Activated naive CD4-positive, alpha-beta T cell treated with anti-CD3 and anti-CD28 coated beads for 36 hours (primary cell): ENCODE results near the gene TBC1D4. TPM values are rescaled to one million over a fixed set of nuclear protein-coding genes. Genes with fewer than 3 reads are reported as not detected.

Experiments used
- CTCF ChIA-PET: fragments of 350-600 bp; sonication (Branson Sonifier 250); formaldehyde crosslinking; loops from one replicate; lab custom pipeline; 2021; ENCODE audit warnings: antibody characterized with exemption; lab: Charles Lee
- DNase-seq: peaks from one replicate; pipeline ENCODE4 v3.0.0-alpha.2; 2020
- H3K27ac Mint-ChIP-seq: one replicate; pipeline ENCODE4 v1.8.0; 2021; ENCODE audit warnings: mild to moderate bottlenecking, mixed read lengths
- H3K27me3 Mint-ChIP-seq: one replicate; pipeline ENCODE4 v1.8.0; 2021; ENCODE audit warnings: low read depth, mixed read lengths
- H3K36me3 Mint-ChIP-seq: one replicate; pipeline ENCODE4 v1.8.0; 2021; ENCODE audit warnings: low read depth, mixed read lengths
- H3K4me1 Mint-ChIP-seq: one replicate; pipeline ENCODE4 v1.8.0; 2021; ENCODE audit warnings: low read depth, mixed read lengths
- H3K4me3 Mint-ChIP-seq: one replicate; pipeline ENCODE4 v1.8.0; 2021; ENCODE audit warnings: mild to moderate bottlenecking, moderate library complexity, mixed read lengths
- H3K9me3 Mint-ChIP-seq: one replicate; pipeline ENCODE4 v1.8.0; 2021; ENCODE audit warnings: mixed read lengths
- intact Hi-C: fragments of 100-400 bp; cut with micrococcal nuclease; formaldehyde crosslinking; loops from one replicate; pipeline ENCODE4 v1.15.1; 2023
- total RNA-seq, 2 experiments: library from RNA; stranded (reverse); gene quantifications; one replicate each; pipeline ENCODE4 v1.2.3, GENCODE V29; 2021

Gene TBC1D4
- total RNA-seq, 2 experiments from 2014 or later = 13.4 to 19.7 TPM

DNA sequence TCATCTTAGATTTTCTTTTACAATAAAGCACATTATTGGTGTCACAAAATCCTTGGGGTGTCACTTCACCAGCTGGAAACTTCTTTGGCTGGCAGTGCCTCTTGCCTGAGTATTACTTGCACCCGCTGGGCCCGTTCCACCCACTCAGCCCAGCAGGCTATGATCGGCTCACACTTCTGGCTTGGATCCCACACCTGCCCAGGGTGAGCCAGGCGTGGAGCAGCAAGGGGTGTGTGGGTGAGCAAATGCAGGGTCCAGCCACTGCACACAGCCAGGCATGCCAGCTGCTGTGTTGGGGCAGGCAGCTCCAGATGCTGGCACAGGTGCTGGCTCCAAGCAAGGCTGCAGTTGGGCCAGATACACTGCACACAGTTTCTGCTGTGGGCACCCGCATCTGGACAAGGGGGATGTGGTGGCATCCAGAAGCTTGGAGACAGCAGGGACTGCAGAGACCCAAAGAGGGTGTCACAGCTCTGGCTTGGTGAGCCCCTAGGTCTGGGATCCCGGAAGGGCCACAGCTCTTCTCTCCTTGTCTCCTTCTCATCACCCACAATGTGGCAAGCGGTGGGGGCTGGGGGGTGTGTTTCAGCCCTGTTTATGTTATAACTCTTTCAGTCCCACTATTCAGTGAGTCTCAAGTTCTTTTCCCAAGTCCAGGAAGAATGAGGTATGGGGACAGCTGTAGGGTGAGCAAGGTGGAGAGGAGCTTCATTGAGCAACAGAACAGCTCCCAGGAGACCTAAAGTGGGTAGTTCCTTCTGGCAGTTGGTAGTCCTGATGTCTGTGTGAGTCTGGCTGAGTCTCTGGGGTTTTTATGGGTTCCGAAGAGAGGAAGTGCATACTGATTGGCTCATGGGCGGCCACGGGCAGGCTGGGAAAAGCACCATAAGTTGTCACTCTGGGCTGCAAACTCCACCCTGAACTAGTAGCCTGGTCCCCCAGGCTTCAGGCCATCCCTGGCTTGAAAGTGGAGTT, 25.3 kb upstream of the TBC1D4 start:
- DNase-seq = no peak
- no peaks in the 10 kb centered on the region for H3K36me3 Mint-ChIP-seq
- CTCF ChIA-PET = interaction anchor here (0.8 kb wide), 1 partner anchor 25 kb away, joined by 3 read pairs; the partner anchor contains the start of gene TBC1D4
- H3K4me1 Mint-ChIP-seq = no peaks in the 10 kb centered on the region
- intact Hi-C loops = no loop called here
- H3K9me3 Mint-ChIP-seq = no peaks in the 10 kb centered on the region
- no peak overlapping the region for H3K4me3 Mint-ChIP-seq
- H3K27ac Mint-ChIP-seq = no peak overlapping the region
- no peaks in the 10 kb centered on the region for H3K27me3 Mint-ChIP-seq

DNA sequence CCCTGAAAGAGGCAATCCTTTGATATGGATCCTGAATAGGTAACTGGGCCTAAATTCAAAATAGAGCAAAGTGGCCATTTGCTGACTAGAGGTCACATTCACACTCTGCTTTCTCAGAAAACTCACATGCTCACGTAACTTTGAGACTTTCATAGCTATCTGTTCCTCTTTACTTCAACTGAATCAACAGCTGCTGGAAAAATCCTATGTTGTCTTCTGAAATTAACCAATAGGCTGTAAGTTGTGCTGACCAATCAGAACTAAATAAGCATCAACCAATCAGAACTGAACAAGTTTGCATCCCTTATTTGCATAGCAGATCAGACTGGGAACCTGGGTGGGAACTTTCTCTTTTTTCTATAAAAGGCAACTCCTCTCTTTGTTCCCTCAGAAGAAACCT, 24.0 kb upstream of the TBC1D4 start:
- no peaks in the 10 kb centered on the region for H3K36me3 Mint-ChIP-seq
- no peak overlapping the region for H3K4me3 Mint-ChIP-seq
- CTCF ChIA-PET = no interaction called here
- H3K27ac Mint-ChIP-seq = no peak overlapping the region
- H3K27me3 Mint-ChIP-seq = no peaks in the 10 kb centered on the region
- no peaks in the 10 kb centered on the region for H3K4me1 Mint-ChIP-seq
- DNase-seq = no peak
- H3K9me3 Mint-ChIP-seq = no peaks in the 10 kb centered on the region
- intact Hi-C loops = no loop called here

- intact Hi-C loops = no loop called here
- Mint-ChIP-seq H3K27ac (no peak overlapping the region), H3K9me3 (no peaks in the 10 kb centered on the region), H3K4me3 (no peak overlapping the region), H3K4me1 (no peaks in the 10 kb centered on the region), H3K27me3 (no peaks in the 10 kb centered on the region), H3K36me3 (no peaks in the 10 kb centered on the region)
- no peak for DNase-seq
- CTCF ChIA-PET = interaction anchor here (0.6 kb wide), 1 partner anchor 147 kb away, joined by 3 read pairs; no protein-coding TSS in a partner anchor
Observed at GRCh38 chr13:75505327-75505726, 23.4 kb upstream of the TBC1D4 start.

DNA sequence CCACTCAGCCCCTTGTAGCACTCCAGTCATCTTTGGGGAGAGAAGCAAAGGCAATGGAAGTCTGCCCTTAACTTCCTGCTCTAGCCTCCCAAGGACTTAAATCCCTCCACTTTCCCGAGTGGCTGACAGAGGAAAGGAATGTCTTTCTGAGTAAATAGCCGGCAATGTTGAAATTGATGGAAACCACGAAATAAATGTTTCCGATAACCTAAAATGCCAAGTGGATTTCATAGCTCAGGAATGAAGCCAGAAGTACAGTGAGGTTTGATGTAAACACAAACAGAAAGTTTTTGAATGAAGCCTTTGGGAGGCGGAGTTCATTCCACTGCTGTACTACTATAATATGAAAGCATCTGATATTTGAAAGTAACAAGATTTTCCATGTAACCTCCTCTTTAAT, 14.0 kb upstream of the TBC1D4 start:
- CTCF ChIA-PET = no interaction called here
- no peak for DNase-seq
- Mint-ChIP-seq H3K9me3 (no peaks in the 10 kb centered on the region), H3K27me3 (peaks cover 15% of the 10 kb centered on the region), H3K36me3 (no peaks in the 10 kb centered on the region), H3K4me3 (no peak overlapping the region), H3K27ac (no peak overlapping the region), H3K4me1 (no peaks in the 10 kb centered on the region)
- intact Hi-C loops = no loop called here

- Mint-ChIP-seq H3K27ac (no peak overlapping the region), H3K4me1 (no peaks in the 10 kb centered on the region), H3K9me3 (no peaks in the 10 kb centered on the region), H3K36me3 (no peaks in the 10 kb centered on the region), H3K4me3 (no peak overlapping the region), H3K27me3 (peaks cover 21% of the 10 kb centered on the region)
- no peak for DNase-seq
- intact Hi-C loops = no loop called here
- CTCF ChIA-PET = interaction anchor here (1.8 kb wide), 1 partner anchor 9 kb away, joined by 4 read pairs; no protein-coding TSS in a partner anchor
Observed at GRCh38 chr13:75494491-75494890, 12.5 kb upstream of the TBC1D4 start.

DNA sequence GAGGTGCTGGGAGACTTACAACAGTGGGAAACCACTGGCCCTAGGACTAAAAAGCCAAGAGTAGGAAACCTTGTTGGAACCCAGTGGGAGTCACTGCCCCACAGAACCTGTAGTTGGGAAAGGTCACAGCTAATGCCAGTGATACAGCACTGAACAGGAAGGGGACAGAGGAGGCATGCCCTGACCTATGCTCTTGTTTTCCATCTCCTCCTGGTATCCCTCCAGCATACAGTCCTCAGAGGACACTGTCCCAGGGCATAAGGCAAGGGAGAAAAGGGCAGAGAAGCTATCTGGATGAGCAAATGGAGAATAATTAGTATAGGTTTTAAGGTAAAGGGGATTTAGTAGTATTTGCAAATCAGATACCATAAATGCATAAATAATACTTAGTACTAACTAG, 11.2 kb upstream of the TBC1D4 start:
- no peak overlapping the region for H3K27ac Mint-ChIP-seq
- CTCF ChIA-PET = interaction anchor here (1.4 kb wide), 1 partner anchor 8 kb away, joined by 3 read pairs; no protein-coding TSS in a partner anchor
- H3K27me3 Mint-ChIP-seq = peaks cover 17% of the 10 kb centered on the region
- no peaks in the 10 kb centered on the region for H3K9me3 Mint-ChIP-seq
- no peaks in the 10 kb centered on the region for H3K36me3 Mint-ChIP-seq
- H3K4me1 Mint-ChIP-seq = no peaks in the 10 kb centered on the region
- no peak overlapping the region for H3K4me3 Mint-ChIP-seq
- no peak for DNase-seq
- intact Hi-C loops = no loop called here

DNA sequence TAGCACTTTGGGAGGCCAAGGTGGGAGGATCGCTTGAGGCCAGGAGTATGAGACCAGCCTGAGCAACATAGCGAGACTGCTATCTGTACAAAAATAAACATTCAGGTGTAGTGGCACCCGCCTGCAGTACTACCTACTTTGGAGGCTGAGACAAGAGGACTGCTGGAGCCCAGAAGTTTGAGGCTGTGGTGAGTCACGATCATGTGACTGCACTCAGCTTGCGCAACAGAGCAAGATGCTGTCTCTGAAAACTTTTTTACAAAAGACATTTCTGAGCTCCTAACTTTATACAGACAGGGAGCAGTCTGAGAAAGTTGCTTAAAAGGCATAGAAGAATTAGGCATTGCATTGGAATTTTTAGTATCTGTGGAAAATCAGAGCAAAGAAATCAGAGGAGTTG, 10.4 kb upstream of the TBC1D4 start:
- H3K4me1 Mint-ChIP-seq = no peaks in the 10 kb centered on the region
- no peak overlapping the region for H3K27ac Mint-ChIP-seq
- peaks cover 17% of the 10 kb centered on the region for H3K27me3 Mint-ChIP-seq
- H3K9me3 Mint-ChIP-seq = no peaks in the 10 kb centered on the region
- no peaks in the 10 kb centered on the region for H3K36me3 Mint-ChIP-seq
- intact Hi-C loops = no loop called here
- no peak overlapping the region for H3K4me3 Mint-ChIP-seq
- peak; percentile 15 for DNase-seq
- CTCF ChIA-PET = no interaction called here

GRCh38 chr13:75491376-75491775, 9.4 kb upstream of the TBC1D4 start:
- no peaks in the 10 kb centered on the region for H3K9me3 Mint-ChIP-seq
- intact Hi-C loops = no loop called here

GRCh38 chr13:75489502-75490263, 7.7 kb upstream of the TBC1D4 start:
- Mint-ChIP-seq H3K4me3 (no peak overlapping the region), H3K36me3 (no peaks in the 10 kb centered on the region), H3K4me1 (peaks cover 8% of the 10 kb centered on the region), H3K9me3 (no peaks in the 10 kb centered on the region), H3K27me3 (peaks cover 22% of the 10 kb centered on the region), H3K27ac (no peak overlapping the region)
- intact Hi-C loops = loop anchor here (10.0 kb wide), 1 partner anchor 1395 kb away; the partner anchor contains the start of gene KCTD12
- no peak for DNase-seq
- CTCF ChIA-PET = interaction anchor here (0.6 kb wide), 2 partner anchors 26 to 1479 kb away, joined by 3 read pairs; no protein-coding TSS in a partner anchor

More at GRCh38 chr13:75491376-75491775, 9.4 kb upstream of the TBC1D4 start:
- CTCF ChIA-PET = interaction anchor here (0.6 kb wide), 1 partner anchor 9 kb away, joined by 4 read pairs; no protein-coding TSS in a partner anchor
- Mint-ChIP-seq H3K36me3 (no peaks in the 10 kb centered on the region), H3K27me3 (peaks cover 21% of the 10 kb centered on the region), H3K27ac (no peak overlapping the region), H3K4me1 (no peaks in the 10 kb centered on the region), H3K4me3 (no peak overlapping the region)
- DNase-seq = no peak

GRCh38 chr13:75486146-75487062, 4.4 kb upstream of the TBC1D4 start:
- H3K36me3 Mint-ChIP-seq = no peaks in the 10 kb centered on the region
- H3K4me3 Mint-ChIP-seq = no peak overlapping the region
- no peak for DNase-seq
- peaks cover 30% of the 10 kb centered on the region for H3K27me3 Mint-ChIP-seq
- peaks cover 8% of the 10 kb centered on the region for H3K4me1 Mint-ChIP-seq
- H3K9me3 Mint-ChIP-seq = no peaks in the 10 kb centered on the region
- H3K27ac Mint-ChIP-seq = no peak overlapping the region
- intact Hi-C loops = loop anchor here (10.0 kb wide), 1 partner anchor 1398 kb away; the partner anchor contains the start of gene KCTD12
- CTCF ChIA-PET = interaction anchor here (0.5 to 1.0 kb wide), 3 partner anchors 54 to 1036 kb away, joined by 3 read pairs; no protein-coding TSS in a partner anchor

DNA sequence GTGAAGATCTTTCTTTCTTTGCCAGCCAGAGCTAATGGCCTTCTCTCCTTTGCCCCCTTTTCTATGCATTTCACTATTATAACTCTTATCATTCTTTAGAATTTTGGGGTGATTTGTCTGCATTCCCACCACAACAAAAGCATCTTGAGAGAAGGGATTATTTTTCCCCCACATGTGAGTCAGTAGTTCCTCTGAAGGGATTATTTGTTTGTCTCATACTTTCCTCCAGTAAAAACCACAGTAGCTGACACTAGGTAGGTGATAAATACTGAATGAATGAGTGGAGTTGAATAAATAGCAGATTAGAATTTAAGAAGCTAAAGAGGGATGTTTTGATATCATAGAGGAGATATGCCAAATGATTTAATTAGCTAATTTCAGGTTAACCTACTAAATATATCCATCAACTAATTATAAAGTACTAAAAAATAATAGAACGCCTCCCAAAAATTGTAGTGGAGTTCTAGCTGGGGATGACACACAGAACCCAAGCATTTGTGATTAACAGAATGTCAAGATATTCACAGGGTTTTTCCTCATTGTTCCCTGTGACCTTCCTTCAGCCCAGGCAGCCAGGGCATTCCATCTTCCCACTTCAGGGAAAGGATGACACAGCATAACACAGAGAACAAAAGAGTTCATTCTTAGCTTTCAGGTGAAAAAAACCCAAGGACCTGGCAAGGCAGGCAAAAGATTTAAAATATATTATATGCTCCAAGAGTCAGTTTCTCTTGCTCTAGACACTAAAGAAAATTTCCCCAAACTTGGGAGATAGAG, 3.5 kb upstream of the TBC1D4 start:
- H3K27ac Mint-ChIP-seq = no peak overlapping the region
- DNase-seq = no peak
- H3K4me1 Mint-ChIP-seq = peaks cover 11% of the 10 kb centered on the region
- intact Hi-C loops = loop anchor here (10.0 kb wide), 1 partner anchor 1399 kb away; the partner anchor contains the start of gene KCTD12
- H3K9me3 Mint-ChIP-seq = no peaks in the 10 kb centered on the region
- H3K27me3 Mint-ChIP-seq = peaks cover 33% of the 10 kb centered on the region
- H3K4me3 Mint-ChIP-seq = no peak overlapping the region
- CTCF ChIA-PET = interaction anchor here (0.5 to 1.1 kb wide), 4 partner anchors 8 to 1485 kb away, joined by 3 read pairs; no protein-coding TSS in a partner anchor
- H3K36me3 Mint-ChIP-seq = peaks cover 1% of the 10 kb centered on the region
